Myocyte (in vitro differentiated cells): ENCODE results near the gene HLA-E. TPM values are rescaled to one million over a fixed set of nuclear protein-coding genes. Genes with fewer than 3 reads are reported as not detected.
A peak's percentile ranks its signal among the peaks of the same experiment; 100 is the strongest.
"Not testable (repeated sequence)": the region's sequence is repeated elsewhere in the genome, so short reads cannot be mapped to it uniquely, and the experiment has no call there.

ENCODE experiments used
- DNase-seq: peaks from one replicate; pipeline ENCODE4 v3.0.0-alpha.2; 2012; ENCODE audit warnings: low read depth
- total RNA-seq: library from RNA; depleted of rRNA; stranded (reverse); fragments of >200 nt; gene quantifications from 2 replicates; pipeline ENCODE4 v1.2.3, GENCODE V29; 2014

Gene HLA-E
- total RNA-seq, 1 donor from 2014 or later: 91.7 TPM

DNA sequence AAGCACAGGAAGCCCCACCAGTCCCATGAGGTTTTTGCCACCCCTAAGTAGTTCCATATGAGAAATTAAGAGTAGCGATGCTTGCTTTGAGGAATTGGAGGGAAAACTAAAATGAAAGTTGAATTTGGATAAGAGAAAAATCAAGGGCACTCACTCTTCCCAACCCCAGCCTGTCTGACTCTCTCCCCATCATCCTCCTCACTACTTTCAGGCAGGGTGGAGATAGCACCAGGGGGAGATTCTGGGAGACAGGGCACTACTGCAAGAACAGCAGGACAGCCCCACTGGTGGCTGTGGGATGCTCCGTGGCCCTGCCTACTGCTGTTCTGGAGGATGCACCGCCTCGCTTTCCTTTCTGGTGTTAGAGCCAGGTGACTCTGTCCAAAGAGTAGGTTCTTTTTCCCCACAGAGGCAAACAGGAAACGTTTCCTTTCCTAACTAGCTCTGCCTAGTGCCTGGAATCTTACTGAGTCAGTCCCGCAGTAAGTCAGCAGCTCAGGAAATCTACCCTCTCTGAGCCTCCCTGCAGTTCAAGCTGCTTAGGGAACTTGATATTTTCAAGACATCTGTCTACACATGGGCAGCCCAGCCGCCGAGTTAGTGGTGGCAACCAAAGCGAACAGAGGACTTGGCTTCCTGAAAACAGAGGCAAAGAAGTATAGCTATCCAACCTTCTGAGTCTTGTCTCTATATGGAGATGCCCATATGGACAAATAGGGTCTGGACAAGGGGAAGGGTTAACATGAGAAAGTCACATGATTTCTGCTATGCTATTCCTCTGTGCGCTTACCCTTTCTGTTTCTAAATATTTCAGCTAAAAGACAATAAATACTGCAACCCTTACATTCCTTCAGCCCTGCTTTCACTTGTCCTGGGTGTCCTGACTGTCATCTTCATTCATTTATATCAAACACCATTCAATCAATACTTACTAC is 11.4 kb downstream of the HLA-E start:
- peak; percentile 28 for DNase-seq

DNA sequence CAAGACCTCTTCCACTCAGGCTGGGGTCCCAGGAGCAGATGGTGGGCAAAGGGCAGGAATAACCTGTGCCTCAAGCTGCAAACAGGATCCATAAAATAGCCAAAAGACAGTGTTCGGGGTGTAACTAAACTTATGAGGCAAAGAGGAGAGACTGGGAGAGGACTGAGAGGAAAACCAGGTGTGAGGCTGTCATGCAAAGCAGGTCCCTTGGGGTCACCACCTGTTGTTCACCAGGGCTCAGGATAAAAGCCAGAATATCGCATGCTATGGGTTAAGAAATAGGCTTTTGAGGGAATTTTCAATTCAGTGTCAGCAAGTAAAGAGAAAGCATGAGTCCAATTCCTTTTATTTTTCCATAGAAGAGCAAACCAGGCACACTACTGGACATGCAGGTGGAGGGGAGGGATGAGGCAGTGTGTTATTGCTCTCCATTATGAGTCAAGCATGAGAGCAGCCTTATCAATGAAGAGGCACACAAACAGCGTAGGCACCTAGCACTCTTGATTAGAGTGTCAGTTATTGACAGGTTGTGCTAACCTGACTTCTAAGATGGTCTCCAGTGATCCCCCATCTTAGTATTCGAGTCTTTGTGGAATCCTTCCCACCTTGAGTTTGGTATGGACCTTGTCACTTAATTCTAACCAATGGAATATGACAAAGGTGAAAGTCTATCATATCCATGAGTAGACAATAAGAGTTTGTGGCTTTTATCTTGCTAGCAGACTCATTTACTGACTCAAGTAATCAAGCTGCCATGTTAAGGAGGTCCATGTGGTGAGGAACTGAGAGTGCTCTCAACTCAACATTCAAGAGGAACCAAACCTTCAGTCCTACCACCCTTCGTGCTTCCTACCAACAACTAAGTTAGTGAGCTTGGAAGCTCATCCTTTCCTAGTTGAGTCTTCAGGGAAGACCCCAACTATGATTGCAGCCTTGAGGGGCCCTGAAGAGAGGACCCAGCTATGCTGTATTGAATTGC is 18.8 kb downstream of the HLA-E start:
- no peak for DNase-seq

DNA sequence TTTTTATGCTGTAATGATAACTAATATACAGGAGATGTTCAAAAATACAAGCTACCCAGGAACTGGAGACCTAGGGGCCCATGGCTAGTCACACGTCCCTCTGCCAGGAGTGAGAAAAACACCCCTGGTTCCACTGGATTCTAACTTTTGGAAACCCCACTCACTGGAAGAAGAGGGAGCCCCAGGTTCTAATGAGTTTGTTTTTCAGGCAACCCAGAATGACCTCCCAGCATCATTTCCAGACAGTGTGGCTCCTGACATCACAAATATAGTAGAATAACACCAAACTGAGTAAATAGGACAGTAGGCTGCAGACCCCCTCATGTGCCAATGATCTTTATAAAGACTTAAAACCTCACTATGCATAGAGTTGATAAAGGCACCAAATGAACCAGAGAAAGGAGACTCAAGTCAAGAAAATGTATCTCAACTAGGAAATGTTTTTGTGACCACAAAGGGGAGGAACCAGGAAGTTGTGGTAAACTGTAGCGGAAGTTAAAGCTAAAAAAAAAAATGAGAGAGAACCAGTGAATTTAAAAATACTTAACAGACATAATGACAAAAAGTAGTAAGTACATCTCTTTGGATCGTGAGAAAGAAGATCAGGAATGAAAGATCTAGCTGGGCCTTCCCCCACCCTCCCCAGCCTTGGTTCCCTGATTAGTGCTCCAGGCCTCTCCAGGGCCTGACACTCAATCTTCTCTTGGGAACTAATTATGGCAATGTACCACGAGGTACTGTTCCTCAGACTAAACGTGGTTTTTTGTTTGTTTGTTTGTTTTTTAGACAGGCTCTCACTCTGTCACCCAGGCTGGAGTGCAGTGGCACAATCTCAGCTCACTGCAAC is 19.8 kb downstream of the HLA-E start:
- peak; percentile 15 for DNase-seq

DNA sequence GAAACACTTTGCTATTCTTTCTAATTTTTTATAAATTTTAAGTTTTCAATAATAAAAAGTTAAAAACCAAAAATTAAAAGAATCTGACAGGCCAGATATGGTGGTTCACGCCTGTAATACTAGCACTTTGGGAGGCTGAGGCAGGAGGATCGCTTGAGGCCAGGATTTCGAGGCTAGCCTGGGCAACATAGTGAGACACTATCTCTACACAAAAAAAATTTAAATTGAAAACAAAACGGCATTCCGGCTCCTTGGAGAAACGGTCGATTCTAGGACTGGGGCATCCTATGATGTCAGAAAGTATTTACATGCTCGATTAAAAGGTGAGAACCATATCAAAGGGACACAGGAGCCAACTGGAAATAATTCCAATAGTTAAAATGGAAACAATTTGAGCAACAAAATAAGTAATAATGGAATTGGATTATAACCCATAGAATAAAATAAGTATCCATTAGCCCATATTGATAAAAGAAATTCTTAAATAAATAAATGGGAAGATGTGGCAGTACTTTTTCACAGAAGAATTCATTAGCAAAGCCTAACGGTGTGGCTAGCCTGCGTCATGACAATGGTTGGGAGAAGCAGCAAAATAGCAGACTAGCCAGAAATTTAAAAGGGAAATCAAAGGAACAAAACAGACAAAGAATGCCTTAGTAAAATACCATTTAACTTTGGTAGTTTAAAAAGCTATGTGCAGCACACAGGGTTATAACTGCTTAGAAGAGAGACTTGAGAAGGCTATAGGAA is 21.3 kb downstream of the HLA-E start:
- DNase-seq: no peak

DNA sequence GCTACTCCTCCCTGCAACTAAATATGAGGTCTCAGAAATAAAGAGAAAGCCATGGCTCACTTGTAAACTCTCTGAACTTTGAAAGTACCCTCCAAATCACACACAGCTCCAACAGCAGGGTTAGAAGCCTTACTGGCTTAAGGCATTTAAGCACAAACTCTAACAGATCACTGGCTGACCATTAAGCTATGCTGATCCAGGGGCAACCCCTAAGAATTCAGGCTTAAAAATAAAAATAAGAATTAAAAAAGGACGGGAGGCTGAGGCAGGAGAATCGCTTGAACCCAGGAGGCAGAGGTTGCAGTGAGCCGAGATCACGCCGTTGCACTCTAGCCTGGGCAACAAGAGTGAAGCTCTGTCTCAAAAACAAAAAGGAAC is 21.8 kb downstream of the HLA-E start:
- DNase-seq: no peak

DNA sequence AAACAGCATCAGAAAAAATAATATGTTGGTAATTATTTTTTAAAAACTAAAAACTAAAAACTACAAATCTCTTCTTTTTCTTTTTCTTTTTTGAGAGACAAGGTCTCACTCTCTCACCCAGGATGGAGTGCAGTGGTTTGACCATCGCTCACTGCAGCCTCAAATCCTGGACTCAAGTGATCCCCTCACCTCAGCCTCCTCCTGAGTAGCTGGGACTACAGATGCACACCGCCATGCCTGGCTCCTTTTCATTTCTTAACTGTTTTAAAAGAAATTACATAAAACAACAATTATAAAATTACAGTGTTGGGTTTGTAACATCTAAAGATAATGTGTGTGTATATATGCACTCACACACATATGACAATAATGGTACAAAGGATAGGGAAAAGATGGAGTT is 24.1 kb downstream of the HLA-E start:
- DNase-seq: no peak

DNA sequence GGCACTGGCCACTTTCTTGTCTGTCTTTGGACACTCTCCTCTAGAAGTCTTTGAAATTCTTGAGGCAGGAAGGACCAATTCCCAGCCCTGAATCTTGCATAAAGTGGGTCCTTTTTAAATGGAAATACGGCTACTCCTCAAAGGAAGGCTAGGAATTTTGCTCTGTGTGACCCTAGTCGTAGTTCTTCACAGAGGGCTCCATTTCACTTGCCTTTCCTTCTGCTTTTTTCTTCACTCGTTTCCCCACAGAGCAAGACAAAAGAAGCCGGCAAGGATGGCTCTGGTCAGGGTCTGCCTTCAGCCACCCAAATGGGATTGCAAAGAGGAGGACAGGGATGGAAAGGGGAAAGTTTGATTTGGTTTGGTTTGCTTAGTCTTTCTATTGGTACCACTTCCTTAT is 25.8 kb downstream of the HLA-E start:
- DNase-seq: no peak

DNA sequence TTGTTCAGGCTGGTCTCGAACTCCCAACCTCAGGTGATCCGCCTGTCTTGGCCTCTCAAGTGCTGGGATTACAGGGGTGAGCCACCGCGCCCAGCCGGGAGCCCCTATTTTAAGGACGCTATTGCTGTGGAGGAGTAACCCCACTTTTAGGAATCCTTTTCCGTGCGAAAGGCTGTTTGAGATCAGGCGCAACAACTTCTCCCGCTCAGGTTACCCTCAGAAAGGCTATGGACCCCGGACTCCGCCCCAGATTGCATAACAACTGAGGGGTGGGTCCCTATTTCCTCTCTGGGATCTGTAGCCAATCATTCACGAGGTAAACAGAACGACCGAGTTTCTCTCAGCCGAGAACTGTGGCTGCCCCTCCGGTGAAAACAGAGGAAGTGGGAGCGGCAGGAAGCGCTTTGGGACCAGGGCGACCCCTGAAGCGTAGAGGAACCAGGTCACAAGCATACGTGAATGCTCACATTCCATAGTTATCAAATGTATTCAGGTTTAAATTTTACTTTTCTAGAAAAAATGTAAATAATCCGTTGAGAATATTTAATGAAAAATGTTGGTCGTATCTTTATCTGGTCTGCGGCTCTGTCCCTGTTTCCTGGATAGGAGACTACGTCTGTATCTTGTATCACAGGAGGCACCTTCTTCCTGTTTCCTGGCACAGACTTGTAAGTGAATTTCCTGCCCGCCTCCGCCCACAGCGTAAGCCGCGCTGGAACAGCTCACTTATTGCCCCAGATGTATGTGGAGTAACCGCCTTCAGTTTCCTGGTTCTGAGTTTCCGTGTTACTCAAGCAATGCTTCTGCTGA is 26.8 kb downstream of the HLA-E start:
- DNase-seq: peak; percentile 92

DNA sequence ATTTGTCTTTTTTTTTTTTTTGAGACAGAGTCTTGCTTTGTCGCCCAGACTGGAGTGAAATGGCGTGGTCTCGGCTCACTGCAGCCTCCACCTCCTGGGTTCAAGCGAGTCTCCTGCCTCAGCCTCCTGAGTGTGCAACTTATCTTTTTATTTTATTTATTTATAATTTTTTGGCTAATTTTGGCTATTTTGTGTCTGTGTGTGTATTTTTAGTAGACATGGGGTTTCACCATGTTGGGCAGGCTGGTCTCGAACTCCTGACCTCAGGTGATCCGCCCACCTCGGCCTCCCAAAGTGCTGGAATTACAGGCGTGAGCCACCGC is 27.4 kb downstream of the HLA-E start:
- DNase-seq: not testable (repeated sequence)

DNA sequence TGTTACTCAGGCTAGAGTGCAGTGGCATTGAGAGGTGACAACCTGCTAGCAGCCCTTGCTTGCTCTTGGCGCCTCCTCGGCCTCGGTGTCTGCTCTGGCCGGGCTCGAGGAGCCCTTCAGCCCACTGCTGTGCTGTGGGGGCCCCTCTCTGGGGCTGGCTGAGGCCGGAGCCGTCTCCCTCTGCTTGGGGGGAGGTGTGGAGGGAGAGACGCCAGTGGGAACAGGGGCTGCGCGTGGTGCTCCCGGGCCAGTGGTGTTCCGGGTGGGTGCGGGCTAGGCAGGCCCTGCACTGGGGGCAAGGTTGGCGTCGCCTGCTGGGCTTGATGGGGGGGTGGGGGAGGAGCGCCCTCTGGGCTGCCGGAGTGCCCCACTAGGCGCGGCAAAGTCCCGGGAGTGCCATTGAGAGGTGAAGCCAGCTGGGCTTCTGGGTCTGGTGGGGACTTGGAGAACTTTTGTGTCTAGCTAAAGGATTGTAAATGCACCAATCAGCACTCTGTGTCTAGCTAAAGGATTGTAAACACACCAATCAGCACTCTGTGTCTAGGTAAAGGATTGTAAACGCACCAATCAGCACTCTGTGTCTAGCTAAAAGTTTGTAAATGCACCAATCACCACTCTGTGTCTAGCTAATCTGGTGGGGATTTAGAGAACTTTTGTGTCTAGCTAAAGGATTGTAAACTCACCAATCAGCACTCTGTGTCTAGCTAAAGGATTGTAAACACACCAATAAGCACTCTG is 28.6 kb downstream of the HLA-E start:
- DNase-seq: not testable (repeated sequence)

DNA sequence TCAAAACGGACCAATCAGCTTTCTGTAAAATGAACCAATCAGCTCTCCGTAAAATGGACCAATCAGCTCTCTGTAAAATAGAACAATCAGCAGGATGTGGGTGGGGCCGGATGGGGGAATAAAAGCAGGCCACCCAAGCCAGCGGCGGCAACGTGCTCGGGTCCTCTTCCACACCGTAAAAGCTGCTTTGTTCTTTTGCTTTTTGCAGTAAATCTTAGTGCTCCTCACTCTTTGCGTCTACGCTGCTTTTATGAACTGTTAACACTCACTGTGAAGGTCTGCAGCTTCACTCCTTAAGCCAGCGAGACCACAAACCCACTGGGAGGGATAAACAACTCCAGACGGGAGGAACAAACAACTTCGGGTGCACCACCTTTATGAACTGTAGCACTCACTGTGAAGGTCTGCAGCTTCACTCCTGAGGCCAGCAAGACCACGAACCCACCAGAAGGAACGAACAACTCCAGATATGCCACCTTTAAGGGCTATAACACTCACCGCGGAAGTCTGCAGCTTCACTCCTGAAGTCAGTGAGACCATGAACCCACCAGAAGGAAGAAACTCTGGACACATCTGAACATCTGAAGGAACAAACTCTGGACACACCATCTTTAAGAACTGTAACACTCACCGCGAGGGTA is 29.3 kb downstream of the HLA-E start:
- DNase-seq: not testable (repeated sequence)

DNA sequence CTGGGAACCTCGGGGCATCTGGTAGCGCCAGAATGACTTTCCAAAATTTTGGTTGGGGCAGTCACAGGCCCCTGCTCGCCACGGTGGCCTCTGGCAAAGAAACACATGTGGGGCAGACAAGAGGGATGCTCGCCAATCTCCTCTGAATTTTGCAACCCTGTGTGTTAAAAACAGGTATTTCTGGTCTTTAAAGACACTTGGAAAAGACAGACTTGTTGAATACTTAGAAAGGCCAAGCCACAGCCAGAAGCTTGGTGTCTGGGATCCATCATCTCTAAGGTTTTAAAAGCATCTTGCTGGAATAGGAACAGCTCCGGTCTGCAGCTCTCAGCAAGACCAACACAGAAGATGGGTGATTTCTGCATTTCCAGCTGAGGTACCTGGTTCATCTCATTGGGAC is 31.2 kb downstream of the HLA-E start:
- no peak for DNase-seq

DNA sequence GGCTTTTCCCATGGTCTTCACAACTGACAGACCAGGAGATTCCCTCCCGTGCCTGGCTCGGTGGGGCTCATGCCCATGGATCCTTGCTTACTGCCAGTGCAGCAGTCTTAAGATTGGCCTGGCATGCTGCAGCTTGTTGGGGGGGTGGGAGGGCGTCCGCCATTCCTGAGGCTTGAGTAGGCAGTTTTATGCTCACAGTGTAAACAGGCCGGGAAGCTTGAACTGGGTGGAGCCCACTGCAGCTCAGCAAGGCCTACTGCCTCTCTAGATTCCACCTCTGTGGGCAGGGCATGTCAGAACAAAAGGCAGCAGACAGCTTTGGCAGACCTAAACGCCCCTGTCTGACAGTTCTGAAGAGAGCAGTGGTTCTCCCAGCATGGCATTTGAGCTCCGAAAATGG is 31.8 kb downstream of the HLA-E start:
- not testable (repeated sequence) for DNase-seq

DNA sequence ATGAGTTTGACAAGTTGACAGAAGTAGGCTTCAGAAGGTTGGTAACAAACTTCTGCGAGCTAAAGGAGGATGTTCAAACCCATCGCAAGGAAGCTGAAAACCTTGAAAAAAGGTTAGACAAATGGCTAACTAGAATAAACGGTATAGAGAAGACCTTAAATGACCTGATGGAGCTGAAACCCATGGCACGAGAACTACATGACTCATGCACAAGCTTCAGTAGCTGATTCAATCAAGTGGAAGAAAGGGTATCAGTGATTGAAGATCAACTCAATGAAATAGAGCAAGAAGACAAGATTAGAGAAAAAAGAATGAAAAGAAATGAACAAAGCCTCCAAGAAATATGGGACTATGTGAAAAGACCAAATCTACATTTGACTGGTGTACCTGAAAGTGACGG is 32.6 kb downstream of the HLA-E start:
- not testable (repeated sequence) for DNase-seq

DNA sequence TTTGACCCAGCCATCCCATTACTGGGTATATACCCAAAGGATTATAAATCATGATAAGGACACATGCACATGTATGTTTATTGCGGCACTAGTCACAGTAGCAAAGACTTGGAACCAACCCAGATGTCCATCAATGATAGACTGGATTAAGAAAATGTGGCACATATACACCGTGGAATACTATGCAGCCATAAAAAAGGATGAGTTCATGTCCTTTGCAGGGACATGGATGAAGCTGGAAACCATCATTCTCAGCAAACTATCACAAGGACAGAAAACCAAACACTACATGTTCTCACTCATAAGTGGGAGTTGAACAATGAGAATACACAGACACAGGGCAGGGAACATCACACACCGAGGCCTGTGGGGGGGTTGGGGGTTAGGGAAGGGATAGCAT is 37.1 kb downstream of the HLA-E start:
- DNase-seq: not testable (repeated sequence)

DNA sequence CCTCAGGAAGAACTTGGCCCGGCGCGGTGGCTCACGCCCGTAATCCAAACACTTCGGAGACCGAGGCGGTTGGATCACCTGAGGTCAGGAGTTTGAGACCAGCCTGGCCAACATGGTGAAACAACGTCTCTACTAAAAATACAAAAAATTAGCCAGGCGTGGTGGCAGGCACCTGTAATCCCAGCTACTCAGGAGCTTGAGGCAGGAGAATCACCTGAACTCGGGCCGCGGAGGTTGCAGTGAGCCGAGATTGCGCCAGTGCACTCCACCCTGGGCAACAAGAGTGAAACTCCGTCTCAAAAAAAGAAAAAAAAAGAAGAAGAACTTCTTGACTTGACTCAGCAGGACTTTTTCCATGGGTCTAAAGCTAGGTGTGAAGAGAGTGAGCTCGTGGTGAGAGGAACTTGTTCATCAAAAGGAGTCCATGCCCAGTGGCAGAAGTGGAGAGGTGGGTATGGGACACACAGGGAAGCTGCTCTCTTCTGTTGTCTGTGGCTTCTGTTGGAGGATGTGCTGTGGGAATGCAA is 40.1 kb downstream of the HLA-E start:
- not testable (repeated sequence) for DNase-seq

DNA sequence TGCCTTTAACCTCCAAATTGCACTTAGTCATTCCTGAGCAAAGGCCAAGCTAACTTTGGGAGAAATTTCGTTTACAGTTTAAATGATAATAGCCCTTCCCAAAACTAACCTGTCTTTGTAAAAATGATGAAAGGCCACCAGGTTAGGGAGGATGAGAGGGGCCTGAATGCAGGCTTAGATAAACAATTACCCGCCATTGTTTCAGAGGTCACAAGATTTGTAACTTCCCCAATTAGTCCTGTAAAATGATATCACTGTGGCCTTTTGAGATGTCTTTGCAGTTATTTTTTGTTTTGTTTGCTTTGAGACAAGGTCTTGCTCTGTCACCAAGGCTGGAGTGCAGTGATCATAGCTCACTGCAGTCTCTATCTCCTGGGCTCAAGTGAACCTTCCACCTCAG is 40.7 kb downstream of the HLA-E start:
- DNase-seq: no peak
